ENCODE data around the gene TGFBR3. TPM values are rescaled to one million over a fixed set of nuclear protein-coding genes. Genes with fewer than 3 reads are reported as not detected.

The TGFBR3 gene
- total RNA-seq, 2 experiments from 2014 or later = 5.5 to 7.5 TPM

GRCh38 chr1:91660708-91661107 lies 225.2 kb downstream of the TGFBR3 start:
- no peak overlapping the region for H3K27ac Mint-ChIP-seq

GRCh38 chr1:91655912-91656449 lies 230.0 kb downstream of the TGFBR3 start:
- ChIA-PET POLR2A (no interaction called here), CTCF (no interaction called here)
- no peak for DNase-seq
- no peak overlapping the region for H3K27ac Mint-ChIP-seq
- no peak for TF ChIP-seq CTCF (IDR thresholded peaks at IDR 0.05)
- H3K27me3 Mint-ChIP-seq = no peaks in the 10 kb centered on the region
- H3K36me3 Mint-ChIP-seq (ENCODE audit: low read depth) = no peaks in the 10 kb centered on the region
- no peaks in the 10 kb centered on the region for H3K4me1 Mint-ChIP-seq (ENCODE audit: low read depth)
- no peak overlapping the region for H3K4me3 Mint-ChIP-seq
- intact Hi-C loops (cut with micrococcal nuclease) = no loop called here
- peaks cover 10% of the 10 kb centered on the region for H3K9me3 Mint-ChIP-seq
- no peak for ATAC-seq

More at GRCh38 chr1:91660708-91661107, 225.2 kb downstream of the TGFBR3 start:
- intact Hi-C loops (cut with micrococcal nuclease) = no loop called here
- no peak for TF ChIP-seq CTCF (IDR thresholded peaks at IDR 0.05)
- H3K4me3 Mint-ChIP-seq = no peak overlapping the region
- no peaks in the 10 kb centered on the region for H3K4me1 Mint-ChIP-seq (ENCODE audit: low read depth)
- ChIA-PET POLR2A (interaction anchor here (1.1 kb wide), 1 partner anchor 11 kb away, joined by 4 read pairs; no protein-coding TSS in a partner anchor), CTCF (no interaction called here)
- no peaks in the 10 kb centered on the region for H3K36me3 Mint-ChIP-seq (ENCODE audit: low read depth)
- H3K9me3 Mint-ChIP-seq = peaks cover 14% of the 10 kb centered on the region
- no peak for ATAC-seq
- no peaks in the 10 kb centered on the region for H3K27me3 Mint-ChIP-seq
- no peak for DNase-seq

- no peak for TF ChIP-seq CTCF (IDR thresholded peaks at IDR 0.05)
- H3K27ac Mint-ChIP-seq = no peak overlapping the region
- H3K9me3 Mint-ChIP-seq = no peaks in the 10 kb centered on the region
- DNase-seq (no peak), ATAC-seq (no peak)
- intact Hi-C loops (cut with micrococcal nuclease) = no loop called here
- no peaks in the 10 kb centered on the region for H3K4me1 Mint-ChIP-seq (ENCODE audit: low read depth)
- CTCF ChIA-PET = no interaction called here
- H3K27me3 Mint-ChIP-seq = no peaks in the 10 kb centered on the region
- no peaks in the 10 kb centered on the region for H3K36me3 Mint-ChIP-seq (ENCODE audit: low read depth)
- POLR2A ChIA-PET = no interaction called here
- no peak overlapping the region for H3K4me3 Mint-ChIP-seq
Measured at GRCh38 chr1:91653183-91653582, 232.8 kb downstream of the TGFBR3 start.

GRCh38 chr1:91651661-91652071 lies 234.3 kb downstream of the TGFBR3 start:
- Mint-ChIP-seq H3K36me3 (ENCODE audit: low read depth) (no peaks in the 10 kb centered on the region), H3K4me1 (ENCODE audit: low read depth) (peaks cover 5% of the 10 kb centered on the region), H3K27ac (no peak overlapping the region), H3K9me3 (no peaks in the 10 kb centered on the region), H3K27me3 (no peaks in the 10 kb centered on the region), H3K4me3 (no peak overlapping the region)
- ChIA-PET POLR2A (no interaction called here), CTCF (no interaction called here)
- DNase-seq (no peak), ATAC-seq (no peak)
- TF ChIP-seq CTCF (IDR thresholded peaks at IDR 0.05) = no peak
- intact Hi-C loops (cut with micrococcal nuclease) = no loop called here

GRCh38 chr1:91651243-91651642 lies 234.7 kb downstream of the TGFBR3 start:
- no peak for TF ChIP-seq CTCF (IDR thresholded peaks at IDR 0.05)
- intact Hi-C loops (cut with micrococcal nuclease) = no loop called here
- Mint-ChIP-seq H3K27me3 (no peaks in the 10 kb centered on the region), H3K4me3 (no peak overlapping the region), H3K9me3 (no peaks in the 10 kb centered on the region), H3K4me1 (ENCODE audit: low read depth) (peaks cover 5% of the 10 kb centered on the region), H3K27ac (no peak overlapping the region), H3K36me3 (ENCODE audit: low read depth) (no peaks in the 10 kb centered on the region)
- DNase-seq (no peak), ATAC-seq (no peak)
- CTCF ChIA-PET = no interaction called here
- POLR2A ChIA-PET = no interaction called here

Data from activated CD8-positive, alpha-beta T cell treated with anti-CD3 and anti-CD28 coated beads for 36 hours (primary cell).